Smooth muscle cell (in vitro differentiated cells): ENCODE data around the gene SLC5A6. TPM values are rescaled to one million over a fixed set of nuclear protein-coding genes. Genes with fewer than 3 reads are reported as not detected.

Source experiments
- DNase-seq: peaks from one replicate; lab custom pipeline; 2025; ENCODE audit not compliant: unreplicated experiment; lab: John Stamatoyannopoulos, UW
- H2AFZ ChIP-seq: fragments of 200-600 bp; sonication (generic); 2 replicates; pipeline ENCODE4 v1.6.0; 2016; ENCODE audit warnings: antibody characterized with exemption, low read depth, mild to moderate bottlenecking
- H3F3A ChIP-seq: fragments of 200-600 bp; sonication (generic); 2 replicates; pipeline ENCODE4 v1.6.0; 2017; ENCODE audit warnings: antibody characterized with exemption, low read depth
- H3K27ac ChIP-seq: fragments of 200-600 bp; sonication (generic); 2 replicates; pipeline ENCODE4 v1.5.1; 2016; ENCODE audit warnings: low read depth, mild to moderate bottlenecking
- H3K27me3 ChIP-seq: fragments of 200-600 bp; sonication (generic); 2 replicates; pipeline ENCODE4 v1.6.1; 2016; ENCODE audit warnings: low read depth, mild to moderate bottlenecking
- H3K36me3 ChIP-seq: fragments of 200-600 bp; sonication (generic); 2 replicates; pipeline ENCODE4 v1.5.1; 2016; ENCODE audit warnings: low read depth
- H3K4me1 ChIP-seq: fragments of 200-600 bp; sonication (generic); 2 replicates; pipeline ENCODE4 v1.5.1; 2016; ENCODE audit warnings: low read depth
- H3K4me2 ChIP-seq: fragments of 200-600 bp; sonication (generic); 2 replicates; pipeline ENCODE4 v1.6.0; 2016; ENCODE audit warnings: mild to moderate bottlenecking
- H3K4me3 ChIP-seq: fragments of 200-600 bp; sonication (generic); 2 replicates; pipeline ENCODE4 v1.5.1; 2016; ENCODE audit warnings: mild to moderate bottlenecking
- H3K79me2 ChIP-seq: fragments of 200-600 bp; sonication (generic); 2 replicates; pipeline ENCODE4 v1.6.0; 2016; ENCODE audit warnings: low read depth, mild to moderate bottlenecking
- H3K9ac ChIP-seq: fragments of 200-600 bp; sonication (generic); 2 replicates; pipeline ENCODE4 v1.6.0; 2016; ENCODE audit warnings: low read depth
- H3K9me3 ChIP-seq: fragments of 200-600 bp; sonication (generic); replicated peaks from 2 replicates; pipeline ENCODE4 v1.5.1; 2016; ENCODE audit warnings: low read depth
- H4K20me1 ChIP-seq: fragments of 200-600 bp; sonication (generic); 2 replicates; pipeline ENCODE4 v1.6.0; 2016; ENCODE audit warnings: low read depth
- WGBS: methylation state at CpG from one replicate; pipeline ENCODE4 v1.1.7; 2016; ENCODE audit warnings: low lambda C conversion rate; 5-methylcytosine and 5-hydroxymethylcytosine counted together
- polyA plus RNA-seq: library from polyadenylated mRNA; unstranded; fragments of >200 nt; fragmentation: Nextera tagmentation; extraction: Ambion mirVana; gene quantifications from 2 replicates; pipeline ENCODE4 v1.2.1, GENCODE V29; 2016
- total RNA-seq: library from RNA; depleted of rRNA; stranded (reverse); fragments of >200 nt; gene quantifications from 2 replicates; pipeline ENCODE4 v1.2.3, GENCODE V29; 2014
- TF ChIP-seq, protein P1 (sequence below): fragments of 200-600 bp; sonication (generic); IDR thresholded peaks from 2 replicates; pipeline ENCODE4 v1.5.1; 2017; ENCODE audit warnings: borderline replicate concordance, mild to moderate bottlenecking, antibody characterized with exemption; ENCODE audit not compliant: insufficient read depth, poor library complexity, severe bottlenecking

Gene SLC5A6
- total and polyA plus RNA-seq, 2 experiments from 2014 or later: 25.7 to 32.3 TPM

DNA sequence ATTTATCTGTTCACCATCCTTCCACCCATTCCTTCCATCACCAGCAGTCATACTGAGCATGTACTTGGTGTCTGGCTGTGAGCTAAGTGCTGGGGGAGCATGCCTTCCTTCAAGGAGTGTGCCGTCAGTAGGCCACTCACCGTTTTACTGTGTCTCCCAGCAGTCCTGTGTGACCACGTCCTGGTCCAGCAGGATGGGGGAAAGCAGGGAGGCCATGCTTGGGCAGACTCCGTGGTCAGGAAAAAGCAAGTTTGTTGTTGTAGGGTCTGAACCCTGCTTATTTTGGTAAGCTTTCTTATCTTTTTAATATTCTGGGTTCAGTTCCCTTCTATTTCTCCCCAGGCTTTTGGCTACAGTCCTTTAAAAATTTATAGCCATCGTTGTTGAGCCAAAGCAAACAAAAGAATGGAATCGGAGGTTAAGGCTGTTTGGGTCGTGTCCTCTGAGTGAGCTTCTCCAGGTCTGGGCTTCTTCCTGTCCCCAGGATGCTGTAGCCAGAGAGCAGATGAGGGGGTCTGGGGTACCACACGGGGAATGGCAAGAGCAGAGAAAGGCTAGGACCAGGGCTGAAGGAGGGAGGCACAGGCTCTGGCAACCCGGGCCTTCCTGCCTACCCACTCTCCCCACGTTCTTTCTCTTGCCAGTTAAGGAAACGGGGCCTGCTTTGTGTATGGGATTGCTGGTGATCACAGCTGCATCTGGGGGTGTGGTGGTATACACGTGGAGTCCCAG lies 37.3 kb upstream of the SLC5A6 start:
- Histone ChIP-seq H3K27me3 (peaks cover 8% of the 10 kb centered on the region), H3K4me3 (no peak overlapping the region), H3K27ac (no peak overlapping the region), H3K4me2 (no peak overlapping the region), H3F3A (no peaks in the 10 kb centered on the region), H3K9me3 (no peaks in the 10 kb centered on the region), H3K79me2 (no peaks in the 10 kb centered on the region), H3K9ac (no peak overlapping the region), H2AFZ (no peak overlapping the region), H3K36me3 (peaks cover under 1% of the 10 kb centered on the region), H3K4me1 (no peaks in the 10 kb centered on the region), H4K20me1 (no peaks in the 10 kb centered on the region)
- TF ChIP-seq, protein P1, sequence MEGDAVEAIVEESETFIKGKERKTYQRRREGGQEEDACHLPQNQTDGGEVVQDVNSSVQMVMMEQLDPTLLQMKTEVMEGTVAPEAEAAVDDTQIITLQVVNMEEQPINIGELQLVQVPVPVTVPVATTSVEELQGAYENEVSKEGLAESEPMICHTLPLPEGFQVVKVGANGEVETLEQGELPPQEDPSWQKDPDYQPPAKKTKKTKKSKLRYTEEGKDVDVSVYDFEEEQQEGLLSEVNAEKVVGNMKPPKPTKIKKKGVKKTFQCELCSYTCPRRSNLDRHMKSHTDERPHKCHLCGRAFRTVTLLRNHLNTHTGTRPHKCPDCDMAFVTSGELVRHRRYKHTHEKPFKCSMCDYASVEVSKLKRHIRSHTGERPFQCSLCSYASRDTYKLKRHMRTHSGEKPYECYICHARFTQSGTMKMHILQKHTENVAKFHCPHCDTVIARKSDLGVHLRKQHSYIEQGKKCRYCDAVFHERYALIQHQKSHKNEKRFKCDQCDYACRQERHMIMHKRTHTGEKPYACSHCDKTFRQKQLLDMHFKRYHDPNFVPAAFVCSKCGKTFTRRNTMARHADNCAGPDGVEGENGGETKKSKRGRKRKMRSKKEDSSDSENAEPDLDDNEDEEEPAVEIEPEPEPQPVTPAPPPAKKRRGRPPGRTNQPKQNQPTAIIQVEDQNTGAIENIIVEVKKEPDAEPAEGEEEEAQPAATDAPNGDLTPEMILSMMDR: no peak
- DNase-seq: no peak
- WGBS: 85% methylated on average over 12 of the region's 12 CpGs

DNA sequence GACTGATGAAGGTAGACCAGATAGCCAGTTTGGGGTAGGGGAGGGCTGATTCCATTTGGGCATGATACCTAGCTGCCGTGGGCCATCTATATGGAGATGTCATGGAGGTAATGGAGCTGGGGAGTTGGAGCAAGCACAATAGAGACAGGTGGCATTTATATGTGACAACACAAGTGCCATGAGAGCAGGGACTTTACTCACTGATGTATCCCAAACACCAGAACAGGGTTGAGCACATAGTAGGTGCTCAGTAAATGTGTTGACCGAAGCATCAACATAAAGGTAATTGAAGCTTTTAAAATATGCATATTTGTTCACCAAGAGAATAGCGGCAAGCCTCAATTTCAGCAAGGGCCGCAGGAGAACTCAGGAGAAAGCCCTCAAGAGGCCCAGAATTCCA lies 35.8 kb upstream of the SLC5A6 start:
- TF ChIP-seq, protein P1: no peak
- Histone ChIP-seq H3K79me2 (no peaks in the 10 kb centered on the region), H3K36me3 (peaks cover 5% of the 10 kb centered on the region), H4K20me1 (no peaks in the 10 kb centered on the region), H3K4me1 (no peaks in the 10 kb centered on the region), H3K9me3 (no peaks in the 10 kb centered on the region), H3K27ac (no peak overlapping the region), H3K4me2 (no peak overlapping the region), H3K27me3 (peaks cover 8% of the 10 kb centered on the region), H2AFZ (no peak overlapping the region), H3K4me3 (no peak overlapping the region), H3F3A (no peaks in the 10 kb centered on the region), H3K9ac (no peak overlapping the region)
- 96% methylated on average over 4 of the region's 4 CpGs for WGBS
- no peak for DNase-seq

DNA sequence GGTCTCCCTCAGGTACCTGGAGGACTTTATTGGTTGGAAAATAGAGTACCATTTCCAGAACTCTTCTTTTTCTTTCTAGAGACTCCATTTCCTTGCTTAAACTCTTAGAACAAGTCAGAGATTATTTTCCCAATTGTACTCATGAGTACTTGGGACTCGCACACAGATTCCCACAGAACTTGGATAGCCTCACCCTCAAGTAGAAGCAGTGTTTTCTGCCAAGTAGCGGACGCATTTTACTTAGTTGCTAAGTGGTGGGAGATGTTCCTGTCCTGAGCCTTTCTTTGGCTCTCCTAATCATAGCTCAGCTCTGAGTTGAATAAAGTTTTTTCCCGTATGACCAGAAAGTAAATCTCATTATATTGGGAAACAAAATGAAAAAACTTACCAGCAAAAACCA lies 33.6 kb upstream of the SLC5A6 start:
- Histone ChIP-seq H4K20me1 (no peaks in the 10 kb centered on the region), H3K27ac (no peak overlapping the region), H3K27me3 (no peaks in the 10 kb centered on the region), H3K4me1 (no peaks in the 10 kb centered on the region), H3K79me2 (no peaks in the 10 kb centered on the region), H2AFZ (no peak overlapping the region), H3K9me3 (no peaks in the 10 kb centered on the region), H3K4me2 (no peak overlapping the region), H3F3A (no peaks in the 10 kb centered on the region), H3K4me3 (no peak overlapping the region), H3K36me3 (peaks cover 5% of the 10 kb centered on the region), H3K9ac (no peak overlapping the region)
- TF ChIP-seq, protein P1: no peak
- WGBS: 96% methylated on average over 4 of the region's 4 CpGs
- DNase-seq: no peak

DNA sequence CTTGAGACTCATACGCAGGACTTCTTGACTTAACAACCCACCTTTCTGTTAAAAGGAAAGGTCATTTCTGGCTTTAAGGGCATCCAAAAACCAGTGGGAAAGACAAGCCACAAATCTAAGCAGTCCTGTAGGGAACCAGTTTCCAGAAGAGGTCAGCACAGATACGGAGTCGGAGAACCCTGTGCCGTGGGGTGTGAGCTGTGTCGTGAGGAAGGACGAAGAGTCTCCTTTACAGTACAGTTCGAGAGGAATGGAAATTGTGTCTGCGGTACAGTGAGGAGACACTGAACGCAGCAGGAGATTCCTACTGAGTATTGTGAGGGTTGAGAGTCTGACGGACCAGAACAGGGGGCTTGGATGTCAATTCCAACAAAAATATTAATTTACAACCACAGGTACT lies 33.0 kb upstream of the SLC5A6 start:
- WGBS: 95% methylated on average over 10 of the region's 10 CpGs
- Histone ChIP-seq H3K36me3 (peaks cover 5% of the 10 kb centered on the region), H3K27ac (no peak overlapping the region), H3K4me2 (no peak overlapping the region), H2AFZ (no peak overlapping the region), H3K9me3 (no peaks in the 10 kb centered on the region), H3K4me1 (no peaks in the 10 kb centered on the region), H4K20me1 (no peaks in the 10 kb centered on the region), H3K79me2 (no peaks in the 10 kb centered on the region), H3K9ac (no peak overlapping the region), H3F3A (no peaks in the 10 kb centered on the region), H3K27me3 (no peaks in the 10 kb centered on the region), H3K4me3 (no peak overlapping the region)
- TF ChIP-seq, protein P1: no peak
- DNase-seq: no peak
